Activated CD4-positive, CD25-positive, alpha-beta regulatory T cell treated with anti-CD3 and anti-CD28 coated beads, Interleukin-2, amount 50 U/mL, for 16 hours (primary cell): ENCODE results near the gene RACGAP1.

Experiments used
- DNase-seq: peaks from one replicate; pipeline ENCODE4 v3.0.0-alpha.2; 2020; ENCODE audit warnings: low read depth, low spot score

The RACGAP1 gene

DNA sequence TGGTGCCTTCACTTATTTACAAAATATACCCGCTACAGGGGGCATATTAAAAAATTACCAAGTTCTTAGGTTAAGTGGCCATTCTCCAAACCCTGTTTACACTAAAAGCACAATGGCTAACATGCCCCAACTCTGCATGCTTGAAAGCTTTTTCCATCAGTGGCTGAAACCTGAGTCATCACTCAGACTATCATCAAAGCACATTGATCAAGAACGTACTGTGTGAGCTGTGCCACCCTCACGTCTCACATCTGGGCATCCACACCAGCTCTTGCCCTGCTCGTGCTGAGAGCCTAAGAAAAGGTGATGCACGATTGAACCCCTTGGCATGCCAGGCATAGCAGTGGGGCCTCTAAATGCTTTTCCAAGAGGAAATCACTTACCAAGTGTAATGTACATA is 39.3 kb downstream of the RACGAP1 start:
- DNase-seq, result no peak

DNA sequence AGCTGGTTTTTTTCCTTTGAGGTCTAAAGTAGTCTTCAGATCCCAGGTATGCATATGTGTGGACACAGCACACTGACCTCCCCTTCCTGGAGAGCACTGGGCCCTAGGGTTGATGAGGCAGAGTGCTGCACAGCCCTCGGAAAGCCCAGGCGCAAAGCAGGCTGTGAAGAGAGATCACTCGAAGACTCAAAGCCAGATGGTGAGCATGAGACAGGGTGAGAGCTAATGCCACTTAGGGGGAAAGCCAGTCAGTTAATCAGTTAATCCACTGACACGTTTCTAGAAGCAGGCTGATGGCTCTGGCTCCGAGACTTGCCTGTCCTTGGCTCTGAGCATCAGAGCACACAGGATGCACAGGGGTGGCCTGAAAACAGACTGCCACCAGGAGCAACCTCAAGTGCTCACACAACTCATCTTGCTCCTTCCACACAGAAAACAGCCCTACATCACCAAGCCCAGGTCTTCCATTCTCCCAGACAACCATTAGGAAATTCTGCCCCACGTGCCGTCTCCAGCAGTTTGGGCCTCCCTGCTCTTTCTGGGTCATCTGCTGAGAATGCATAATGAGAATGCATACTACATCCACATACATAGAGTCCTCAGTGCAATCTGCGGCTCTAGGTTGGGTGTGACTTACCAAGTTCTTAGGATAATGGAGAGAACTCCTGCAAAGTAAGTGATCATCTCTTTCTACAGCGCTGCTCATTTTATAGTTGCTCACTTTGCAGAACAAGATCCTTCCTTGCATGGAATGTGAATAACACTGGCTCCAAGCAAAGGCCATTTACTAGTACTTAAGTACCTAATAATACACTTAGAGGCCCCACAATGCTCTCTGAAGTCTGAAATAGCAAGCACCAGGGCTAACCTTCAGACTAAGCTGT is 40.6 kb downstream of the RACGAP1 start:
- no peak for DNase-seq

DNA sequence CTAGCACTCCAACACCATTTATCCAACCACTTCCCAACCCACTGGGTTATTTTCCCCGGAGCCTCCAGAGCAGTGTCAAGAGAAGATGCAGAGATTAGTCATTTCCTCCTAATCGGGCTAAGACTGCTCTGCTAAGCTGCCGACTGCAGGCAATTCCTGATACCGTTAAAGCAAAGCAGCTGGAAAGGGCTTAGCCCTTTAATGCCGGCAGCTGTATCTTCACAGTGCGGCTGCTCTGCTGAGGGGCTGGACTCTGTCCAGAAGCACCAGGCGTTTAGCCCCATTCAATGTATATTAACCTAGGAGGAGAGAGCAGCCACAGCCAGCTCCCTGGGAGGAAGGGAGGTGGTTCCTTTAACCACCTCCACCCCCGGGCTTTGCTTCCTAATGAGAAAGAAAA is 41.4 kb downstream of the RACGAP1 start:
- DNase-seq, result no peak

DNA sequence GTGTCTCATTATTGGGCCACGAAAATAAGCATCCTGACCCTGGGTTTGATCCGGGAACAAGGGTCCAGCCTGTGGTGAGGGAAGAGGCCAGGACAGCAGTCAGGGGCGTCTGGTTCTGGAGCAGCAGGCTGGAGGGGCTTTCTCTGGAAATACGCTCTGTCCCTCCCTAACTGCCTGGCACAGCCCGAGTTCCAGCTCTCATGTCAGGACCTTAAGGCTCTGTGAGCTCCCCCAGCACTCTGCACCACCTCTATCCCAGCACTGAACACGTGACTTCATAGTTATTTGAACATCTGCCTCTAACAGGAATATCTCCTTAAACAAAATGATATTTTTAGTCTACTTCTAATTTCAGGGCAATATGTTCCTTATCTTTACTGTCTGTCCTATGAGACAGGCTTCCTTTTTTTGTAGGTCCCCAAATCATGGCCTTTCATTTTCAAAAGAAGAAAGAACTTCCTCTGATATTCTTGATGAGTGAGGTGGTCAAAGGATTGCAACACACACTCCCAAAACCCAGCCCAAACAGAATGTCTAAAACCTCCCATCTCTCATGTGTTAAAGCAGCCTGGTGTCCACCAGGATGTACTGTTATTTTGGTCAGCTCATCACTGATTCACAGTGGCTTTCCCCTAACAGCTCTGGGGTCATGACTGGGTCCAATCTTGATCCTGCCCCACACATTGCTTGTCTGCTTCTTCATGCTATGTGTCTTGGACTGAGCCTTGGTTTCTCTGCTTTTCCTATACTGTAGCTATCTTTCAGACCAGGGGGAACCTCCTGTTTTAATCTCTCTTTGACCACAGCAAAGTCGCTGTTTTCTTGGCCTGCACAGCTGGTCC is 42.8 kb downstream of the RACGAP1 start:
- DNase-seq, result no peak

DNA sequence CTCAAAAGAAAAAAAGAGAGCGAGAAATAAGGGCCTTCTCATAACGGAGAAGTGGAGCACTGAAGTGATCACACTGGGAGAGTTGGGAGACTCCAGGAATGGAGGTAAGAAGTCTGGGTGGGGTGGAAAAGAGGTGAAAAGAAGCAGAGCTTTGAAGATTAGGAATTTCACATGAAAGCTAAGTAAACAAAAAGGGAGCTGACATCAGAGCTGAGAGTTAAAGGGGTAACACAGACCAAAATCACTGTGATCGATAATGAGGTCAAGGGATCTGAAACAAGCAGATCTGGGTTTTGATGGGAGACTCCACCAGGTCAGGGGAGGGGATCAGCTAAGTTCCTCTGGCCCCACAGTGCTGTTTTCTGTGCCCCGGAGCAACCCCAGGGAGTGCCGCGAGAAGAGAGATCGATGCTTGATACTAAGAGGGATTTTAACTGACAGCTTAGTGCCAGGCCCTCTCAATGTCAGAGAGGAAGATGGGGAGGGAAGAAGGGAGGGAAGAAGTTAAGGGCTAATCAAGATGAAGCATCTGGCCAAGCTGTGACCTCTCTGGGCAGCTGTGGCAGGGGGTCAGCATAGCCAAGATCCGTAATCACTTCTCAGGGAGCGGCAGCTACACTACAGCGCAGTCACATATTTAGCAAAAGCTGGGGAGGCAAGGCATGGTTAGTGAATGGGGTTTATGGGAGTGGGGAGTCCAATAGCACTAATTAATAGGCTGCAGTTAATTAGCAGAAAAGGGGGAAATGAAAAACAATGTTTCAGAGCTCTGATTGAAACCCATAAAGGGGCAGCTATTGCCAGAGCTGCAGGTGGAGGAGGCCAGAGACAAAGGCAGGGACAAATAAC is 44.6 kb downstream of the RACGAP1 start:
- no peak for DNase-seq

DNA sequence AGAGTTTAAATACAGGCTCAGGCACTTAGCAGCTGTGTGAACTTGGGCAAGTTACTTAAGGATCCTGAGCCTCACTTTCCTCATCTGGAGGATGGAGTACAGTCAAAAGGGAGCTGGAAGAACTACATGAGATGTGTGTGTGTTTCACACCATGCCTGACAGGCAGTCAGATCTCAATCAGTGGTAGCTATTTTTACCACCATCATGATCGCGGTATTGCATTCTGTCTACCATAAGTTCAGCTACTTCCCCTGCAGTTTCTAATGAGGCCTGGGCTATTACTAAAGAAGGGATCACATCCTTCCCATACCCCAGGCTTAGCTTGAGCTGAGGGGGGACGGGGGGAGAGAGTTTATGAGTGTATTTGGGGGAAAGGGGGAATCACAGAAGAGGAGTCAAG is 45.5 kb downstream of the RACGAP1 start:
- no peak for DNase-seq

DNA sequence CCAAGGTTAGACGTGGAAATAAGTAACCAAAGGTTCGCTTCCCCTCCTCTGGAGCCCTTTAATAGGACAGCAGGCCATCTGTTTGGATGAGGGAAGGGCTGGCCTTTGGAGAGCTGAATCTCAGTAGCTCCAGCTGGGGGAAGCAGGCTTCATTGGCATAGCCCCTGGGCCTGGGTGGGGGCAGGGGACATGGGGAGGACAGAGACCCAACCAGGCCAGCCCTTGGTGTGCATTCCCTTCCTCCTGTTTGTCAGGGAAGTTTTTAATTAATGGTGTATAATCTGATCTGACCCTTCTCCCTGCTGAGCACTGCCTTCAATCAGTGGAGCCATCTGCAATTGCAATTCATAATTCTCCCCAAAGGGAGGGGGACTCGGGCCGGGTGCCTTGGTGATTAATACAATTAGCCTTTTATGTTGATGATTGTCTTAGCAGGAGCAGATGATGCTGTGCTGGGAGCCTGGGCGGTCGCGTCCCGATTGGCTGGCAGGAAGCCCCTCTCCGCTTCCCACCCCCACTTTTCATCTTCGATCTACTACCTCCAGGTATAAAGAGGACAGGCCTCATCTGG is 46.2 kb downstream of the RACGAP1 start:
- DNase-seq, result no peak

DNA sequence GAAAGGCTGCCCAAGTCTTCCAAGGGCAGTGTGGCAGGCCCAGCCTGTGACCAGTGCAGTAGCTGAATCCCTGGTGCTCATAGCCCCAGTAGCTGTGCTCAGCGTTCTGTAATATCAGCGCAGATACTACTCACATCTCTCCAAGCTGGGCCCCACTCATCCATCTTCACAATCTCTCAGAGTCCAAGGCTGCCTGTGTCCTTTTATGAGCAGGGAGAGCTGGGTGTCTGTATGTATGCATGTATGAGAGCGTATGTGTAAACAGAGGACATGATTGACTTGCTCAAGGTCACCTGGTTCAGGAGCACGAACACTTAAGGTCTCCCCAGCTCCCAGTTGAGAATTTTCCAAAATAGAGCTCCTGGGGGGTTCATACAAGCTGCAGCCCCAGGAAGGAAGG is 47.2 kb downstream of the RACGAP1 start:
- DNase-seq, result no peak

DNA sequence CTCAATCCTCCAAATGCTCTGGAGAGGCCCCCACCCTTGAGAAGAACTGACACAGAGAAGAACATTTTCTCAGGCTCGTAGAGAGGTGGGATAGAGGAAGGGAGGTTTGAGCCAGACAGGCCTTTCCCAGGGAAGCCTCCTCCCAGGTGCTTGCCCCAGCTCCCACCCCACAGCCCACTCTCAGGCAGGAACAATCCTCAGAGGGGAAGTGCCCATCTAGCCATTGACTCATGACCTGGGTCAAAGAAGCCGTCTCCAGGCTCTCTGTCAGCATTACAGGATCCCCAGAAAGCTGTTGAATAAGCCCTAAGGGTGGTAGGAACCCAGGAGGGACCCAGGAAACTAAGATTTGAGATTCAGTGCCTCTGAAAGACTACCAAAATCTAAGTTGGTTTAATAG is 48.7 kb downstream of the RACGAP1 start:
- no peak for DNase-seq

DNA sequence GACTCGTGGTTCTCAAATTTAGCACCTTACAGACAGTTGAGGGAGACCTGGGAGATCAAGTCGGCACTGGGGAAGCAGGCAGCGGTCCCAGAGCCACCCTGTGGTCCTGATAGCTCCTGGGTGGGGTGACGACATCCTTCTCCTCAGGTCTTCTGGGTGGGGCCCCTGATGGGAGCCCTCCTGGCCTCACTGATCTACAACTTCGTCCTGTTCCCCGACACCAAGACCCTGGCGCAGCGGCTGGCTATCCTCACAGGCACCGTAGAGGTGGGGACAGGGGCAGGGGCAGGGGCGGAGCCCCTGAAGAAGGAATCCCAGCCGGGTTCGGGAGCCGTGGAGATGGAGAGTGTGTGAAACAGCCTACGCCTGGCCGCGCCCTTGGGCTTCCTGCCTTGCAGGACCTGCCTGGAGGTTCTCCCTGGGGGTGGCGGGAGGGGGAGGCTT is 50.0 kb downstream of the RACGAP1 start:
- DNase-seq, result no peak

DNA sequence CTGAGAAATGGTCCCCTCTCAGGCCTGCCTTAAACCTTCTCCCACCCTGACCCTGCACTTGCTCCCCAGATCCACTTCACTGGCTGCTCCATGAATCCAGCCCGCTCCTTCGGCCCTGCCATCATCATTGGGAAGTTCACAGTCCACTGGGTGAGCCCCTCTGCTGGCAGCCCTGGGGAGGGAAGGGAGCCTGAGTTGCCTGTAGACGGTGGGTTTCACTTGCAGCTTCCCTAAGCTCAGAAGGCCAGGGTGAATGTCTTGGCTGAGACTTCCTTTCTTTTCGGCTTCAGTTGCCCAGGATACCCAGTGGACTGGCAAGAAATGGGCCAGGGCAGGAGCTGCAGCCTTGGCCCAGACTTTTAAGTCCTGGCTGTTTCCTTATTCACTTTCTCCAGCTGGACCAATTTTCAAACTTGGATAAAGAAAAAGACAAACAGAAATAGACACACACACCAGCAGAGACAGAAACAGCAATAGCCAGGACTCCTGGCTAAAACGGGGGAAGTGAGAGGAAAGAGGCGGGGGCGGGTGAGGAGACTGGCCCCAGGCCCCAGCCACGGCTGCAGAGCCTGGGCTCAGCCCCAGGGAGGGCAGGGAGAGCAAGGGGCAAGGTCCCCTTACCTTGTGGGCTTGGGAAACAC is 50.5 kb downstream of the RACGAP1 start:
- no peak for DNase-seq

DNA sequence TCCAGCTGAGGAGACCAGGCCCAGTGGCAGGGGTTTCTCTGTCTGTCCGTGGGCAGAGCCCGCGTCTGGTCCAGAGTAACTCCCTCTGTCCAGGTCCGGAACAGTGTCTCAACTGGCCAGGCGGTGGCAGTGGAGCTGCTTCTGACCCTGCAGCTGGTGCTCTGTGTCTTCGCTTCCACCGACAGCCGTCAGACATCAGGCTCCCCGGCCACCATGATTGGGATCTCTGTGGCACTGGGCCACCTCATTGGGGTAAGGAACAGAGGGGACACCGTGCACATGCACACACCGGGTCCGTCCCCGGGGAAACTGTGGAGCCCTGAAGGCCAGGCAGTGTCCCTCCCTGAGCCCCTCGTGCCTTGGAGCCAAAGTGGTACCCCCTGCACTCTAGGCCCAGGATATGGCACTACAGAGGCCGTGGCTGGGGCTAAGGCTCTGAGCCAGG is 51.0 kb downstream of the RACGAP1 start:
- DNase-seq, result no peak

DNA sequence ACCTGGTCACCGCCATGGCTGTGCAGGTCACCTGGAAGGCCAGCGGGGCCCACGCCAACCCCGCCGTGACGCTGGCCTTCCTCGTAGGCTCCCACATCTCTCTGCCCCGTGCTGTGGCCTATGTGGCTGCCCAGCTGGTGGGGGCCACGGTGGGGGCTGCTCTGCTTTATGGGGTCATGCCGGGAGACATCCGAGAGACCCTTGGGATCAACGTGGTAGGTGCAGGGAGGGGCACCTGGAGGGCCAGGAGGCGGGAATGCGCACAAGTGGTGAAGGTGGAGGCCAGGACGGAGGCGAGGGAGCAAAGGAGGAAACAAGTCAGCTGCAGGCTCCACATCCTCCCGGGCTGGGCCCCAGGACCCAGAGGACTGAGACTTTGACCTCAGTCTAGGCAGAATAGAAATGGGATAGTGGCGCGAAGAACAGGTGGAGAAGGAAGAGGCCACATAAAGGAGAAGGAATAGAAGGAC is 51.9 kb downstream of the RACGAP1 start:
- no peak for DNase-seq

DNA sequence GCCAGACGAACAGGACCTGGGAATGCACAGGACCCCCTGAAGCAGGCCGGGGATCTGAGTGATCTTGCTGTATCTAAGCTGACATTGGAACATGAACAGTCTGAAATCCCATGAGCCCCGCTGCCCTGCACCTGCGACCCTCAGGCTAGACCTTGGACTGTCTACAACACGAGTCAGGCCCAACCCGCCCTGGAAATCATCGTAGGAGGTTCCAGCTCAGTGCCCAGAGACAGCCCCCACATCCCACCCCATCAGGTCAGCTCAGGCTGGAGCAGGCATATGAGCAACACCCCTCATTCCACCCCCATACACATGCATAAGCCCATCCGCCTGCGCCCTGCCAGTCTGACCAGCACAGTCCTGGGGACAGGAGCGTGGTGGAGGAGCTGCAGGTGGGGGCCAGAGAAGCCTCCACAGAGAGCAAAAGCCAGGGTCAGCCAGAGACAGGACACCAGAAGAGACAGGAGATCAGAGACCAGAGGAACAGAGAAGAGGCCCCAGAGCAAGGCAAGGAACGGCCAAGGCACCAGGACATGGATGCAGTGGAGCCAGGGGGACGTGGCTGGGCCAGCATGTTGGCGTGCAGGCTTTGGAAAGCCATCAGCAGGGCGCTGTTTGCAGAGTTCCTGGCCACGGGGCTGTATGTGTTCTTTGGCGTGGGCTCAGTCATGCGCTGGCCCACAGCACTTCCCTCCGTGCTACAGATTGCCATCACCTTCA is 52.5 kb downstream of the RACGAP1 start, which contains the start of gene AQP6:
Gene AQP6 (plus strand): TSS at position 307 of the 720 bp plus-strand sequence. CDS start 227 bp downstream, at position 534.
- DNase-seq, result no peak

DNA sequence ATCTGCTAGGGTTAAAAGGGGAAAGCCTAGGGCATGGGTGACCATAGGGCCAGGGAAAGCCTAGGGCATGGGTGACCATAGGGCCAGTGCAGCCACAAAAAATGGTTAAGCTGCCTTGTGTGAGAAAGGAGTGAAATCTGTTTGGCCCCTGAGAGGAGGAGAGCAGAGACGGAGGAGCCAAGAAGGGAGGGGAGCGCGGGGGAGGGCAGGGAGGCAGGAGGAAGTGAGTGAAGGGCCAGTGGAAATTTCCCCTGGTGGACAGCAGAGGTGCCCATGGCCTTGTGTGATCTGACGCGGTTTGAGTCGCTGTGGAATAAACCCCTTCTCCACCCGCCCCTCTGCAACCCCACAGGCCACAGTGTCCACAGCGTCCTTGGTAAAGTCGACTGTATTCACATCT is 53.2 kb downstream of the RACGAP1 start:
- no peak for DNase-seq

DNA sequence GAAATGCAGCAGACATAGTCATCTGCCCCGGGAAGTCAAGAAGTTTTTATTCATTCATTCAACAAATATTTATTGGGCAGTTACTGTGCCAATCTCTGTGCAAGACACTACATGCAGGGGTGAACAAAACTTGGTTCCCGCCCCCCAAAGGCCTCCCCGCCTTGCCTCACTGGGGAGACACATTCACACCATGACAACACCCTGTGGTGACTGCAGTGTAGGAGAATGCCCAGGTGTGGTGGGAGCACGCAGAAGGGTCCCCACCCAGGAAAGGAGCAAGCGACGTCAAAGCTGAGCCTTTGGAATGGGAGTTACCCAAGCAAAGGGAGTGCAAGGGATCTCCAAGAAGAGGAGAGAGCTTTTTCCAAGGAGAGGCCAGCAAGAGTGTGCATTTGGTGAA is 54.2 kb downstream of the RACGAP1 start:
- DNase-seq, result no peak

DNA sequence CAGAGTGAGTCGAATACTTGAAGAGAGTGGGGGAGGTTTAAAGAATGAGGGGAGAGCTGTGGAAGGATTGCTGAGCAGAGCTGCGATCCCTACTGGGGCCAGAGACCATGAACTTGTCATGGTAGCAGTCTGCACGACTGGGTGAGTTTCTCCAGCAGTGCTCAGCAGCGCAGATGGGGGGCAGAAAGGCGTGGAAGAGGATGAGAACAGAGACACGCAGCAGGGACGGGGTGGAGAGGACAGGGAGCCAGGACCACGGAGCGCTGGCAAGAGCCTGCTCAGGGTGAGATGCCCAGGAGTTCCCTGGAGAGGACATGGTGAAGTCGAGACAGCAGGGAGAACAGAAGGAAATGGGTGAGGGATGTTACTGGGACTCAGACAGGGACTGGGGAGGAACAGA is 54.6 kb downstream of the RACGAP1 start:
- DNase-seq, result no peak

DNA sequence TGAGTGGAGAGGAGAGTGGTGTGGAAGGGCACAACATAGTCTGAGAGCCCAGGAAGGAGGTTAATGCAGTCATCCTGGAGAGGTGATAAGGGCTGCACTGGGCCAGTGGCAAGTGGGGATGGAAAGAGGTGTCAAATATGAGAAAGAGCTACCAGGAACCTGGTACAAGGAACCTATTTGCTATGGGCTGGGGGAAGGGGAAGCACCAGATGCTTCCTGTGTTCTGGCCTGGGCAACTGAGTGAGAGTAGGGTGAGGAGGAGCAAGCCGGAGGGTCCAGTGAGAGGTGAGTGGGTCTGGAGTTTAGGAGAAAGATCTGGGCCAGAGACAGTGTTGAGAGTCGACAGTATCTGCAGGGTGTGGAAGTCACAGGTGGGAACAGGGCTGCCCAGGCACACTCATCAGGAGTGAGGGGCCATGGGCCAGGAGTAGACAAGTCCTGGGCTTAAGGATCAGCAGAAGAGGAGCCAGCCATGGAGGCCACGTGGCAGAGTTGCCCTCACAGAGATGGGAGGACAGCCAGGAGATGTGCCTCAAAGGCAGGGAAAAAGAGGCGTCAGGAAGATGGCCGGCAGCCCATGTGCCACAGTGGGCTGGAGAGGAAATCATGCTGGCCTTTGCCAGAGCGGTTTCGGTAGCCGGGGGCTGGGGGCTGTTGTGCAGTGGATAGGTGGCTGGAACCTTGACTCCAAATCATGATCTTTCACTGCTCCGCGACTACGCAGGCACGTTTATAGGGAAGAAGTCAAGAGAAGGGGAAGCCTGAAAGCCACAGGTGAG is 55.5 kb downstream of the RACGAP1 start:
- no peak for DNase-seq

DNA sequence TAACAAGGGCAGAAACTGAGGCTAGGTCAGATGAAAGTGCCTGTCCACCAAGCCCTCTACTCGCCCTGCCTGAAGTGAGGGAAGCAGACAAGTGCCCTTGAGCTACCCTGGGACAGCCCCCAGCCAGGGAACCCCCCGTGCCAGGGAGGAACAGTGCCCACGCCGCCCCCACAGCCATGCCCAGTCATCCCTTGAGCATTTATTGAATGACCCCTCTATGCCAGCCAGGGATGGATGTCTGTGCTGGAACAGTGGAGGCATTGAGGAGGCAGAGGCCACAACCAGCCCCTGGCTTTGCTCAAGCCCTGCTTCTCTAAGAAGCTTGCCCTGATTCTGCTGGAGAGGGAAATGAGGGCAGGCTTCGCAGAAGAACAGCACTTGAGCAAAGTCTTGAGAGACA is 56.3 kb downstream of the RACGAP1 start:
- no peak for DNase-seq
